Esophagus (tissue), 2 donors: ENCODE data around the gene ANGPTL7. TPM values are rescaled to one million over a fixed set of nuclear protein-coding genes. Genes with fewer than 3 reads are reported as not detected.

ENCODE experiments used
- H3K27ac ChIP-seq, 2 donors: one replicate each; pipeline ENCODE4 v1.5.1; 2013; ENCODE audit warnings: low read depth in 2 of 2, mild to moderate bottlenecking in 2 of 2, inconsistent platforms in 1 of 2, low read length in 1 of 2, moderate library complexity in 1 of 2
- H3K27me3 ChIP-seq, 2 donors: one replicate each; pipeline ENCODE4 v1.6.1; 2013; ENCODE audit warnings: low read length in 2 of 2, control low read depth in 1 of 2, mild to moderate bottlenecking in 1 of 2; ENCODE audit not compliant: insufficient read depth in 2 of 2, control insufficient read depth in 1 of 2
- H3K36me3 ChIP-seq, 2 donors: one replicate each; pipeline ENCODE4 v1.6.1; 2013; ENCODE audit warnings: low read length in 1 of 2; ENCODE audit not compliant: control insufficient read depth in 2 of 2, insufficient read depth in 2 of 2
- H3K4me1 ChIP-seq, 2 donors: one replicate each; pipeline ENCODE4 v1.6.1; 2013; ENCODE audit warnings: low read length in 1 of 2; ENCODE audit not compliant: control insufficient read depth in 2 of 2, insufficient read depth in 2 of 2
- H3K4me3 ChIP-seq, 2 donors: one replicate each; pipeline ENCODE4 v1.5.1; 2013; ENCODE audit warnings: low read length in 2 of 2, mild to moderate bottlenecking in 2 of 2, low read depth in 1 of 2, moderate library complexity in 1 of 2
- H3K9me3 ChIP-seq, 2 donors: one replicate each; pipeline ENCODE4 v1.6.1; 2013; ENCODE audit warnings: mild to moderate bottlenecking in 2 of 2, low read depth in 1 of 2, low read length in 1 of 2, moderate library complexity in 1 of 2; ENCODE audit not compliant: control insufficient read depth in 2 of 2, insufficient read depth in 1 of 2
- WGBS, 2 donors: extraction: QIAGEN DNeasy Blood & Tissue Kit; methylation state at CpG; one replicate each; pipeline ENCODE4 v1.1.7; 2013; 5-methylcytosine and 5-hydroxymethylcytosine counted together
- polyA plus RNA-seq, 2 donors: library from polyadenylated mRNA; stranded (reverse); fragments of 200-250 nt; gene quantifications; one replicate each; pipeline ENCODE4 v1.2.3, GENCODE V29; 2013
- donor health status: healthy with polysubstance abuse.
- donor health status: Bipolar disorder and iron deficiency.

Gene ANGPTL7
- polyA plus RNA-seq, 2 donors, result 0.10 to 0.28 TPM

DNA sequence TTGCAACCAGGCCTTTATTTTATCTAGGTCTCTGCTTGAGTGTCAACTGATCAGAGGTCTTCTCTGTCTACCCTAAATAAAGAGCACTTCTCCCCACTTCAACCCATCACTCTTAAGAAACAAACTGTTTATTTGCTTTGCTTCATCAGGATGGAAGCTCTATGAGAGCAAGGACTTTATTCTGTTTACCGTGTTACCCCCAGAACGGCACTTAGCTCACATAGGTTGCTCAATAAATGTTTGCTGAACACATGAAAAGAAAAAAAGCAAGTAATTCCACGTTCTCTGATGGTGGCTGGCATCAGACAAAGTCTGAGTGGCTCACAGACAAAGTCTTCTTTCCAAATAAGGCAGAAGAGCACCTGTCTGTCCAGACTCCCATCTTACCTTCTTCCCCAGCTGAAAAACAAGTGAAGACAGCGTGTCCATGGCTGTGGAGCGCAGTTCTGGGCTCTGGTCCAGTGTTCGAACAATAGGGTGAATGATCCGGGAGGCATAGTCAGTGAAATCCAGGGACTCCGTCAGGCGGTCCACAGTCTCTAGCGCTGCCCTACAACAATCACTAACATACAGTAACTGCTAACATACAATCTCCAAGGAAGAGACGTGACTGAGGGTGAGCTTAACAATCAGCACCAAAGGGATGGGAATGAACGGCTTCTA, 22.9 kb downstream of the ANGPTL7 start:
- no peak overlapping the region for H3K27ac ChIP-seq
- H3K9me3 ChIP-seq, result no peaks in the 10 kb centered on the region
- H3K4me1 ChIP-seq, result no peaks in the 10 kb centered on the region
- peaks cover 13 to 19% of the 10 kb centered on the region in 2 donors for H3K36me3 ChIP-seq
- 91 to 95% methylated on average over 12 of the region's 12 CpGs for WGBS, 2 donors
- no peaks in the 10 kb centered on the region for H3K27me3 ChIP-seq
- no peak overlapping the region for H3K4me3 ChIP-seq

DNA sequence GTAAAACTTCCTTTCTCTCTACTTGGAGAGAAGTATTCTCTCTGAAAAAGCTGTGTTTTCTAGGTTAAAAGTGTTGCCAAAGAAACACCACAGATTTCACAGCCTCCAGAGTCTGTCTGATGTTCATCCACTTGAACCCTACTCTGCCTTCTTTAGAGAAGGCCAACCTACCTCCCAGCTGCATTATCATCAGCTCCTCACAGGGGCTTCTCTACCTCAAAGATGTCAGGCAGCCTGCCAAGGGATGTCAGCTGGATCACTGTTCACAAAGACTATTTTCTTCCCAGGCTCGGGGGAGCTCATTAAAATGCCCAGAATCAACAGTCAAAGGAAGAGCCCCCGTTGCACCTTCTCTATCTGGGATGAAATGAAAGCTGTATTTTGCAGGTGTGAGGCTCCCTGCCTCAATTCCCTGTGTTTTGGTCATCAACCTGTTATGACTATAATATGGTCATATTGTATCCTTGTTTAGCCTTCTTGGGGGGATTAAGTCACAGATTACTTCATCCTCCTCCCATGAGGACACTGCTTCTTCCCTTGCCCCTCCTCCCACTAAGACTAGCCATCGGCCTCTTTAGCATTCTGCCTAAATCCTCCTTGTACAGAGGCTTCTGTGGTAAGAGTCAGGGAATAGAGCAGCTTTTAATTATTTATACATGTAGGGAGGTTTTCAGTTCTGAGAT, 25.7 kb downstream of the ANGPTL7 start:
- H3K4me3 ChIP-seq, result no peak overlapping the region
- no peak overlapping the region for H3K27ac ChIP-seq
- 76 to 84% methylated on average over 3 of the region's 3 CpGs for WGBS, 2 donors
- H3K9me3 ChIP-seq, result no peaks in the 10 kb centered on the region
- no peaks in the 10 kb centered on the region for H3K4me1 ChIP-seq
- H3K36me3 ChIP-seq, result peaks cover 13 to 22% of the 10 kb centered on the region in 2 donors
- no peaks in the 10 kb centered on the region for H3K27me3 ChIP-seq

DNA sequence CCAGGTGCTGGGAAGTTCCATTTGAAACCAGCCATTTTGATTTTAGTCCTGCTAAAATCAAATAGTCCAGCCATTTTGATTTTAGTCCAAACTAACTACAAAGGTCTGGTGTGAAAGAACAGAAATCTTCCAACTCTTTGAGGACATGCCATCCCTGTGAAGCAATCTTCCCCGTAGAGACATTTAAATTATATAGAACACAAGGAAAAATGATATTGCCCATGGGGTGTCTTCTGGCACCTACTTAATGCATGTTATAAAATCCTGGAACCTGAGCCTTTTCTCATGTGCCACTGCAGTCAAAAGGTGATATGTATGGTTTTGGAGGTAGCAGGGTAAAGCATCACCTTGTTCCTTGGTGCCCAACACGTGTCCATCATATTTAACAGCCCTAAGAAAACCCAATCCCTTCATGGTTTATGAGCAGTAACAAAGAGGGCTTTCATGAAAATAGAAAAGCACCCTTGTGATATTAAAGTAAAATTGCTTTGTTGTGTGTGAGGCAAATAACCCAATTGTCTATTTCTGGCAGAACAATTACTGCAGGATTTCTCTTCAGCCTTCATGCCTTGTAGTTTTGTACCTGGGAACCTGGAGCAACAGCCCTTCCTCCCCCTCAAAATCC, 26.3 kb downstream of the ANGPTL7 start:
- Histone ChIP-seq H3K4me1 (no peaks in the 10 kb centered on the region), H3K9me3 (no peaks in the 10 kb centered on the region), H3K27me3 (no peaks in the 10 kb centered on the region), H3K4me3 (no peak overlapping the region), H3K27ac (no peak overlapping the region), H3K36me3 (peaks cover 13 to 22% of the 10 kb centered on the region in 2 donors)
- 93 to 95% methylated on average over 2 of the region's 2 CpGs for WGBS, 2 donors

DNA sequence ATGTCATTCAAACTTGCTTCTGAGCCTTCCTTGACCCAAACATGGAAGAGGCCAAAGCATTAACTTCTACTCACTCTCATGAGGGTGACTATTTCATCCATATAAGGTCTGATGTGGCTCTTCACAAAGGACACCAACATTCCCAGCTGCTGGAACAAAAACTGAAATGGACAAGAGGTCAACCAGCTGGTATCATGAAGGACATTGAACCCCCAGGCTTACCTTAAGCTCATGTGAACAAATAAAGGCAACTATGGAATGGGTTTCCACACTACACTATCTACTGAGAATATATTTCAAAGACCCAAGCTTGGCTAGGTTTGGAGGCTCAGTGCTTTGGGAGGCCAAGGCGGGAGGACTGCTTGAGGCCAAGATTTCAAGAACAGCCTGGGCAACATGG, 26.9 kb downstream of the ANGPTL7 start:
- H3K36me3 ChIP-seq, result peaks cover 13 to 22% of the 10 kb centered on the region in 2 donors
- 100% methylated on average over 1 of the region's 1 CpG for WGBS, 2 donors

DNA sequence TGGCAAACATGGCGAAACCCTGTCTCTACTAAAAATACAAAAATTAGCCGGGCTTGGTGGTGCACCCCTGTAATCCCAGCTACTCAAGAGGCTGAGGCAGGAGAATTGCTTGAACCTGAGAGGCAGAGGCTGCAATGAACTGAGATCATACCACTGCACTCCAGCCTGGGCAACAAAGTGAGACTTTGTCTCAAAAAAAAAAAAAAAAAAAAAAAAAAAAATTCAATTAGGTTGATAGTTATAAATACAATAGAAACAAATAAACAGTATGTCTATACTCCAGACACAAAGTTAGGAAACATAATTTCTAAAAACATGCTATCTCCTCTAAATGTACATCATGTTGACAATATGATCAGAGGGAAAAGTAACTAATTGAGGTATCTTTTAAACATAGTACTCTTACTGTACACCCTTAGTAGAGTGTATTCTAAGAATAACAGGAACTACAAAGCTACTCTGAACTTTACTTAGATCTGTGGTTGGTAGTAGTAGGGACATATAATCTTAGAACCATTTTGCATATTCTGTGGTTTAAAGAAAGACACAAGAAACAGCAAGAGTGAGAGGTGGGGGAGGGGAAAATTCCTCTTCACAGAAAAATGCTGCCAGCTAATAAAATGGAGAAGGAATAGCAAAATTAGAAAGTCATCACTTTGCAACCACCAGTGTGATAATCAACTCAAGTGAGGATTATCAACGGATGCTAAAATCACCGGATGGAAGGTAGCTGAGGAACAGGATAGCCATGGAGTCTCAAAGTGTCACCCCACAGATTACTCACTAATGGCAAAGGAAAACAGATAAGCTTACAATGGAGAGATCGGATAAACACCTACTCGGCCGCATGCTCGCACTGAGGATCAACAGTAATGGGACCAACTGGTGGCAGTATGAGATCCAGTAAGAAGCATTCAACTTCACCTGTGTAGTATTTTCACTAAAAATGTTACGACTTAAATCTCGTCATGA, 38.2 kb downstream of the ANGPTL7 start:
- Histone ChIP-seq H3K36me3 (peaks cover 12 to 20% of the 10 kb centered on the region in 2 donors), H3K27ac (no peak overlapping the region), H3K27me3 (no peaks in the 10 kb centered on the region), H3K4me3 (no peak overlapping the region), H3K9me3 (no peaks in the 10 kb centered on the region), H3K4me1 (no peaks in the 10 kb centered on the region)
- 88% methylated on average over 10 of the region's 10 CpGs for WGBS, 2 donors

More for the DNA sequence above, 26.9 kb downstream of the ANGPTL7 start:
- H3K4me3 ChIP-seq, result no peak overlapping the region
- H3K27me3 ChIP-seq, result no peaks in the 10 kb centered on the region
- H3K27ac ChIP-seq, result no peak overlapping the region
- no peaks in the 10 kb centered on the region for H3K9me3 ChIP-seq
- no peaks in the 10 kb centered on the region for H3K4me1 ChIP-seq

DNA sequence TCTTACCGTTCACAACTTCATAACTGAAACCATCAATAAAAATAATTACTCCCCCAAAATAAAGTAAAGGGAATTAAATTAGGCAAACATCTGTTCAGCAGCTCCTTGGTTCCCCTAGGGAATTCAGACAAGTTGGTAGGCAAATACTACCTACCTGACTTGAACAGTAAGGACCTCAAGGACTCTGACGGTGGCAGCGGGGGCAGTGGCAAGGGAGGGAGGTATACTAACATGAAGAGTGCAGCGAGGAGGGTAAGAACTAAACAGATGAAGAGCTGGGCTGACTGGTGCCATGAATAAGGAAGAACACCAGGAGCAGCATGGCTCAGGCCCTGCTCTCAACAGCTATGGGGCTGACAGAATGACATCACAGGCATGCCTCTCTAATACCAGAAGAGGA, 40.0 kb downstream of the ANGPTL7 start:
- no peaks in the 10 kb centered on the region for H3K9me3 ChIP-seq
- peaks cover 12 to 27% of the 10 kb centered on the region in 2 donors for H3K36me3 ChIP-seq
- no peak overlapping the region for H3K27ac ChIP-seq
- H3K4me1 ChIP-seq, result no peaks in the 10 kb centered on the region
- 88 to 91% methylated on average over 4 of the region's 4 CpGs for WGBS, 2 donors
- H3K4me3 ChIP-seq, result no peak overlapping the region
- no peaks in the 10 kb centered on the region for H3K27me3 ChIP-seq

DNA sequence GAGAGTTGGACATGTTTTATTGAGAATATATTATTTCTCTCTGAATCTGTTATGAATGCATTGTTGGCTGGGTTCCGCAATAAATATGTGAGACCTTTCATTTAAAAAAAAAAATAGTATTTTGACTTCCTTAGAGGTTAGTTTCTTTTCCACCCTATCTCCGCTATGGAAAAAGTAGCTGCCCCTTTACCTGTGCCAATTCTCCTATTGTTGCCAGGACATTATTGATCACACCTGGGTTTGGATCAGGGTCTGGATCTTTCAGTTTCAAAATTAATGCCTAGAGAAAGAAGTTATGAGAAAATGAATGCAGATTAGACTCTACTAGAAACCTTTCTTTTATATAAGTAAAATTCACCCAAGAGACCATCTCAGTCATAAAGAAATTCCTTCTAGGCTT, 44.1 kb downstream of the ANGPTL7 start:
- H3K27ac ChIP-seq, result no peak overlapping the region
- H3K4me3 ChIP-seq, result no peak overlapping the region
- H3K4me1 ChIP-seq, result no peaks in the 10 kb centered on the region
- H3K9me3 ChIP-seq, result no peaks in the 10 kb centered on the region
- H3K36me3 ChIP-seq, result peaks cover 12 to 43% of the 10 kb centered on the region in 2 donors
- whole genome bisulfite sequencing, 2 donors, result 97 to 100% methylated on average over 2 of the region's 2 CpGs
- H3K27me3 ChIP-seq, result no peaks in the 10 kb centered on the region

DNA sequence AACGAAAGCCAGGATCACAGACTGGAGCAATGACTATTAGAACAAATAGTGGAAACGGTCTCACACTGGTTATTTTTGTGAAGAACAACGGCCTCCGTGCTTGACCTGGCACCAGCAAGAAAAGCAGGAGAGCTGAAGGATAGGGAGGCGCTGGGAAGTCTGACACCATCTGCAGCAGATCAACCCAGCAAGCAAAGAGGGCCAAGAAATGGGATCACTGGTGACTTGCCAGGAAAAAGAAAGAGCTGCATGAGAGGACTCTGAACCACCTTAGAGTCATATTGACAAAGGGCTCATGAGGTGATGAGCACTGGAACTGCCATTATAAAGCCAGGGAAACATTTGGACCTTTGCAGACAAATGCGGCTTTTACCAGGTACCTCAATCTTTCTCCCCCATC, 48.2 kb downstream of the ANGPTL7 start:
- Histone ChIP-seq H3K4me3 (no peak overlapping the region), H3K4me1 (no peaks in the 10 kb centered on the region), H3K9me3 (no peaks in the 10 kb centered on the region), H3K27me3 (no peaks in the 10 kb centered on the region), H3K27ac (peak overlapping the region in 1 of 2 donors; percentile 68), H3K36me3 (peaks cover 8 to 31% of the 10 kb centered on the region in 2 donors)
- 77 to 89% methylated on average over 6 of the region's 6 CpGs for WGBS, 2 donors

DNA sequence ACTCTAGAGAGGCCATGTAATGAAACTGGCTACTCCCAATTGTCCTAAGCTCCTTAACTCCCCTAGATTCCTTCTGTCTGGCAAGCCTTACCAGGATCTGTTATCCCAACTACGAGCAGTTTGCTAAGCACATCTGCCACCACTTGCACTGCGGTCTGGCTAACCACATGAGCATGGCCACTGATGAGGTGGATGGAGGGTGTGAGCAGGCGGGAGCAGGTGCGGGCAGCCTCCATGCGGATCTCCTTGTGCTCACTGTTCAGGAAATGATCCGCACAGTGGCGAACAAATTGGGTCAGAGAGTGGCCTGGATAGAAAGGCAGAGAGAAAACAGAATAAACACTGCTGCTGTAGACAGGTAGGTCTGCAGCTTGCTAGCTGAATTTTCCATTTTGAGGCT, 49.2 kb downstream of the ANGPTL7 start:
- H3K27ac ChIP-seq, result no peak overlapping the region
- H3K36me3 ChIP-seq, result peaks cover 12 to 31% of the 10 kb centered on the region in 2 donors
- no peaks in the 10 kb centered on the region for H3K27me3 ChIP-seq
- 95% methylated on average over 7 of the region's 7 CpGs for WGBS, 2 donors
- no peaks in the 10 kb centered on the region for H3K9me3 ChIP-seq
- no peak overlapping the region for H3K4me3 ChIP-seq
- no peaks in the 10 kb centered on the region for H3K4me1 ChIP-seq
